Breast epithelium (tissue), 3 donors: ENCODE results near the gene PCYT2.

Source experiments
- POLR2A ChIP-seq: fragments of 450-650 bp; IDR thresholded peaks from one replicate; pipeline ENCODE4 v1.6.1; 2016; ENCODE audit warnings: antibody characterized with exemption, mild to moderate bottlenecking, moderate library complexity
- POLR2AphosphoS5 ChIP-seq, 3 donors: sonication (generic); formaldehyde crosslinking; IDR thresholded peaks; one replicate each; pipeline ENCODE4 v1.6.1; 2017; ENCODE audit warnings: antibody characterized with exemption in 3 of 3
- TF ChIP-seq, protein P1 (sequence below), 3 donors: fragments of 450-650 bp; IDR thresholded peaks; one replicate each; pipeline ENCODE4 v1.5.1; 2016 to 2017; ENCODE audit warnings: antibody characterized with exemption in 3 of 3, mild to moderate bottlenecking in 3 of 3, moderate library complexity in 3 of 3

DNA sequence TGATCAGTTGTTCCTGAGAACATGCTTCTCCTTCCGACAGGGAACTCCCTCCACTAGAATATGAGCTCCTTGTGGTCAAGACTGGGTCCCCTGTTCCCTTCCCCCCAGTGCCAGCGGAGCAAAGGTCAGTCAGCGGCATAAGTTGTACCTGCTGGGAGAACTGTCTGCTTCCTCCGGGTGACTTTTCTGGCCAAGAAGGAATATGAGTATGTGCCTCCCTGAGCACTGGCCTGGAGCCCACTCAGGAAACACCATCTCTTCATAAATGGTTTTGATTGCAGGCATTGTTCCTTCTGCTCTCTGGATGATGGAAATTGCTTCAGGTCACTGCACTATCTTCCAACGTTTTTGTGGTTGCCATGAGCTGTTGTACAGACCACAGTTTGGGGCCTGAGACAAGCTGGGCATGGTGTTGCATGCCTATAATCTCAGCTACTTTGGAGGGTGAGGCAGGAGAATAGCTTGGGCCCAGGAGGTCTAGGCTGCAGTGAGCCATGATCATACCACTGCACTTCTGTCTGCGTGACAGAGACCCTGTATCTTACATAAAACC is 48.0 kb downstream of the PCYT2 start:
- TF ChIP-seq, protein P1, sequence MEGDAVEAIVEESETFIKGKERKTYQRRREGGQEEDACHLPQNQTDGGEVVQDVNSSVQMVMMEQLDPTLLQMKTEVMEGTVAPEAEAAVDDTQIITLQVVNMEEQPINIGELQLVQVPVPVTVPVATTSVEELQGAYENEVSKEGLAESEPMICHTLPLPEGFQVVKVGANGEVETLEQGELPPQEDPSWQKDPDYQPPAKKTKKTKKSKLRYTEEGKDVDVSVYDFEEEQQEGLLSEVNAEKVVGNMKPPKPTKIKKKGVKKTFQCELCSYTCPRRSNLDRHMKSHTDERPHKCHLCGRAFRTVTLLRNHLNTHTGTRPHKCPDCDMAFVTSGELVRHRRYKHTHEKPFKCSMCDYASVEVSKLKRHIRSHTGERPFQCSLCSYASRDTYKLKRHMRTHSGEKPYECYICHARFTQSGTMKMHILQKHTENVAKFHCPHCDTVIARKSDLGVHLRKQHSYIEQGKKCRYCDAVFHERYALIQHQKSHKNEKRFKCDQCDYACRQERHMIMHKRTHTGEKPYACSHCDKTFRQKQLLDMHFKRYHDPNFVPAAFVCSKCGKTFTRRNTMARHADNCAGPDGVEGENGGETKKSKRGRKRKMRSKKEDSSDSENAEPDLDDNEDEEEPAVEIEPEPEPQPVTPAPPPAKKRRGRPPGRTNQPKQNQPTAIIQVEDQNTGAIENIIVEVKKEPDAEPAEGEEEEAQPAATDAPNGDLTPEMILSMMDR (IDR thresholded peaks at IDR 0.05) = no peak
- no peak for TF ChIP-seq POLR2A
- TF ChIP-seq POLR2AphosphoS5 (IDR thresholded peaks at IDR 0.05) = no peak
